Measurements from ENCODE around the gene TTC3.

The TTC3 gene

GRCh38 chr21:37146320-37147235 lies 73.5 kb downstream of the TTC3 start:
- no peak for DNase-seq (ENCODE audit: low spot score)

GRCh38 chr21:37149411-37149810 lies 76.4 kb downstream of the TTC3 start:
- DNase-seq (ENCODE audit: low spot score) = no peak

GRCh38 chr21:37153196-37153934 lies 80.3 kb downstream of the TTC3 start:
- peak; percentile 16 for DNase-seq (ENCODE audit: low spot score)

- DNase-seq (ENCODE audit: low spot score) = no peak
These were observed 80.9 kb downstream of the TTC3 start for GRCh38 chr21:37153935-37154350.

- no peak for DNase-seq (ENCODE audit: low spot score)
These were observed 82.1 kb downstream of the TTC3 start for GRCh38 chr21:37155186-37155585.

GRCh38 chr21:37157938-37158337 lies 84.9 kb downstream of the TTC3 start:
- no peak for DNase-seq (ENCODE audit: low spot score)

- DNase-seq (ENCODE audit: low spot score) = no peak
These were observed 86.2 kb downstream of the TTC3 start for GRCh38 chr21:37159053-37159776.

GRCh38 chr21:37159949-37160348 lies 86.9 kb downstream of the TTC3 start:
- DNase-seq (ENCODE audit: low spot score) = no peak

GRCh38 chr21:37164742-37165141 lies 91.7 kb downstream of the TTC3 start:
- no peak for DNase-seq (ENCODE audit: low spot score)

- DNase-seq (ENCODE audit: low spot score) = no peak
These were observed 92.5 kb downstream of the TTC3 start for GRCh38 chr21:37165586-37165985.

GRCh38 chr21:37166733-37167132 lies 93.7 kb downstream of the TTC3 start:
- no peak for DNase-seq (ENCODE audit: low spot score)

- no peak for DNase-seq (ENCODE audit: low spot score)
These were observed 95.6 kb downstream of the TTC3 start for GRCh38 chr21:37168666-37169065.

- DNase-seq (ENCODE audit: low spot score) = no peak
These were observed 99.6 kb downstream of the TTC3 start for GRCh38 chr21:37172646-37173045.

- no peak for DNase-seq (ENCODE audit: low spot score)
These were observed 103.7 kb downstream of the TTC3 start for GRCh38 chr21:37176716-37177115.

- DNase-seq (ENCODE audit: low spot score) = no peak
These were observed 108.0 kb downstream of the TTC3 start for GRCh38 chr21:37181059-37181458.

- DNase-seq (ENCODE audit: low spot score) = no peak
These were observed 109.2 kb downstream of the TTC3 start for GRCh38 chr21:37182222-37182621.

- no peak for DNase-seq (ENCODE audit: low spot score)
These were observed 110.7 kb downstream of the TTC3 start for GRCh38 chr21:37183749-37184148.

- no peak for DNase-seq (ENCODE audit: low spot score)
These were observed 111.9 kb downstream of the TTC3 start for GRCh38 chr21:37184784-37185593.

GRCh38 chr21:37186983-37187382 lies 113.9 kb downstream of the TTC3 start:
- DNase-seq (ENCODE audit: low spot score) = no peak

GRCh38 chr21:37188825-37189224 lies 115.8 kb downstream of the TTC3 start:
- no peak for DNase-seq (ENCODE audit: low spot score)

GRCh38 chr21:37192019-37192418 lies 119.0 kb downstream of the TTC3 start:
- no peak for DNase-seq (ENCODE audit: low spot score)

GRCh38 chr21:37193006-37193405 lies 120.0 kb downstream of the TTC3 start:
- DNase-seq (ENCODE audit: low spot score) = no peak
